ENCODE measurements around the gene THRA.
"Not testable (repeated sequence)": the region's sequence is repeated elsewhere in the genome, so short reads cannot be mapped to it uniquely, and the experiment has no call there.

The THRA gene

GRCh38 chr17:40113110-40113906, 50.5 kb downstream of the THRA start:
- peak; percentile 95 for DNase-seq (ENCODE audit: low read depth)

GRCh38 chr17:40113907-40114245, 51.1 kb downstream of the THRA start:
- no peak for DNase-seq (ENCODE audit: low read depth)

- DNase-seq (ENCODE audit: low read depth), result no peak
Observed at GRCh38 chr17:40115101-40115436, 52.3 kb downstream of the THRA start.

- DNase-seq (ENCODE audit: low read depth), result peak; percentile 67
Observed at GRCh38 chr17:40121181-40122135, 58.7 kb downstream of the THRA start, which contains the start of gene MSL1. MSL1 (plus strand) TSS chr17:40121971; CDS start chr17:40122613, 642 bp downstream.

GRCh38 chr17:40122136-40122998, 59.6 kb downstream of the THRA start:
- no peak for DNase-seq (ENCODE audit: low read depth)

- DNase-seq (ENCODE audit: low read depth), result no peak
Observed at GRCh38 chr17:40122999-40123810, 60.4 kb downstream of the THRA start.

GRCh38 chr17:40123811-40124114, 61.0 kb downstream of the THRA start:
- DNase-seq (ENCODE audit: low read depth), result no peak

- no peak for DNase-seq (ENCODE audit: low read depth)
Observed at GRCh38 chr17:40124279-40125141, 61.7 kb downstream of the THRA start.

- no peak for DNase-seq (ENCODE audit: low read depth)
Observed at GRCh38 chr17:40129498-40129897, 66.7 kb downstream of the THRA start.

GRCh38 chr17:40130352-40131042, 67.7 kb downstream of the THRA start:
- DNase-seq (ENCODE audit: low read depth), result no peak

GRCh38 chr17:40134184-40134583, 71.4 kb downstream of the THRA start:
- DNase-seq (ENCODE audit: low read depth), result no peak

- DNase-seq (ENCODE audit: low read depth), result no peak
Observed at GRCh38 chr17:40135817-40136216, 73.1 kb downstream of the THRA start.

GRCh38 chr17:40139566-40140058, 76.8 kb downstream of the THRA start:
- DNase-seq (ENCODE audit: low read depth), result no peak

- DNase-seq (ENCODE audit: low read depth), result not testable (repeated sequence)
Observed at GRCh38 chr17:40143166-40143565, 80.4 kb downstream of the THRA start.

Measured in stromal cell of bone marrow (primary cell).